ENCODE measurements around the gene FAM20C.

DNA sequence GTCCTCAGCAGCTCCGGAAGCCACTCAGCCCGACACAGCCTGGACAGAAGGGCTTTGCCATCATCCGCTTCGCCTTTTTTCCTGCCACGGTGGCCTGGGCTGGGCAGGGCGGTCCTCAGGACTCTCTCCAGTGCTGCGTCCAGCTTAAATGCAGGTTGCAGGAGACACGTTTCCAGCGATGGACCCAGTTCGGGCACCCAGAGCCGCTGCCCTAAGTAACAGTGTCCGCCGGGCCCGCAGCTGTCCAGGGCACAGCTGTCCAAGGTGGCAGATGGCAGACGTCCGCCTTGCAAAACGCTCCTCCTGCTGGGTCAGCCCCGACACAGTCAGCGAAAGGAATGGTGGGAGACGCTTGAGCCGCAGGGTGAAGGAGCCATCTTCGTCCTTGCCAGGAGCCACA, 60.6 kb downstream of the FAM20C start:
- TF ChIP-seq, protein P1, sequence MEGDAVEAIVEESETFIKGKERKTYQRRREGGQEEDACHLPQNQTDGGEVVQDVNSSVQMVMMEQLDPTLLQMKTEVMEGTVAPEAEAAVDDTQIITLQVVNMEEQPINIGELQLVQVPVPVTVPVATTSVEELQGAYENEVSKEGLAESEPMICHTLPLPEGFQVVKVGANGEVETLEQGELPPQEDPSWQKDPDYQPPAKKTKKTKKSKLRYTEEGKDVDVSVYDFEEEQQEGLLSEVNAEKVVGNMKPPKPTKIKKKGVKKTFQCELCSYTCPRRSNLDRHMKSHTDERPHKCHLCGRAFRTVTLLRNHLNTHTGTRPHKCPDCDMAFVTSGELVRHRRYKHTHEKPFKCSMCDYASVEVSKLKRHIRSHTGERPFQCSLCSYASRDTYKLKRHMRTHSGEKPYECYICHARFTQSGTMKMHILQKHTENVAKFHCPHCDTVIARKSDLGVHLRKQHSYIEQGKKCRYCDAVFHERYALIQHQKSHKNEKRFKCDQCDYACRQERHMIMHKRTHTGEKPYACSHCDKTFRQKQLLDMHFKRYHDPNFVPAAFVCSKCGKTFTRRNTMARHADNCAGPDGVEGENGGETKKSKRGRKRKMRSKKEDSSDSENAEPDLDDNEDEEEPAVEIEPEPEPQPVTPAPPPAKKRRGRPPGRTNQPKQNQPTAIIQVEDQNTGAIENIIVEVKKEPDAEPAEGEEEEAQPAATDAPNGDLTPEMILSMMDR (IDR thresholded peaks at IDR 0.05) = no peak
- no peak for TF ChIP-seq POLR2A (IDR thresholded peaks at IDR 0.05)

Measured in prostate gland (tissue), 2 donors.